HL-60 (cell line): ENCODE measurements around the gene NFIB.

Source experiments
- POLR2AphosphoS5 ChIP-seq: IDR thresholded peaks from 2 replicates; pipeline ENCODE4 v1.6.1; 2012; ENCODE audit warnings: low read depth
- SPI1 ChIP-seq: IDR thresholded peaks from 2 replicates; pipeline ENCODE4 v1.6.1; 2012; ENCODE audit warnings: low read depth, mild to moderate bottlenecking, borderline replicate concordance
- TF ChIP-seq, protein P1 (sequence below): IDR thresholded peaks from one replicate; pipeline ENCODE4 v1.5.1; 2011; ENCODE audit warnings: low read length, control low read depth, inconsistent platforms; ENCODE audit not compliant: insufficient read depth

DNA sequence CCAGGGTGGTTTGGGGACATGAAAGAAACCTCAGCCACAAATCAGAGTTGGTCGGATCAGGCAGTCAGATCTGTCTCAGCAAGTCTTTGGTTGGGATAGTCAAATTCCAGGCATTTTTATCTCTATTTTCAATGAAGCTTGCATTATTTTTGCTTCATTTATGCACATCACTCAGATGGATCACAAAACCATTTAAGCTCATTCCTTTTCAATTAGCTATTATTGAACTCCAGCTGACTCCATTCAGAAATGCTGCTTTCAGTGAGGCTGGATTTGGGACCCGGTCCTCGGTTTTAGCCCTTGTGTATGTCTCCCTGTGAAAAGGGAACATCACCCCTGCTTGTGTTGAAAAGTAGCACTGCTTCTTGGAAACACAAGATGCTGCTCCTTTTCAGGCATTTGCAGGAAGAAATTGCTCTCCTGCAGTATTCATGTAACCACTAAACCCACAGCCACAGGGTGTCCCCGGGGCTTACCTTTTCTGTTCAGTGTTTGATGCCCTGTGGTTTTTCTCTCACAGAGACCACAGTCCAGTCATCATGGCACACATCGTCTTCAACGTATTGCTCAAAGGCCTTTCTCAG lies 232.9 kb downstream of the NFIB start:
- TF ChIP-seq, protein P1, sequence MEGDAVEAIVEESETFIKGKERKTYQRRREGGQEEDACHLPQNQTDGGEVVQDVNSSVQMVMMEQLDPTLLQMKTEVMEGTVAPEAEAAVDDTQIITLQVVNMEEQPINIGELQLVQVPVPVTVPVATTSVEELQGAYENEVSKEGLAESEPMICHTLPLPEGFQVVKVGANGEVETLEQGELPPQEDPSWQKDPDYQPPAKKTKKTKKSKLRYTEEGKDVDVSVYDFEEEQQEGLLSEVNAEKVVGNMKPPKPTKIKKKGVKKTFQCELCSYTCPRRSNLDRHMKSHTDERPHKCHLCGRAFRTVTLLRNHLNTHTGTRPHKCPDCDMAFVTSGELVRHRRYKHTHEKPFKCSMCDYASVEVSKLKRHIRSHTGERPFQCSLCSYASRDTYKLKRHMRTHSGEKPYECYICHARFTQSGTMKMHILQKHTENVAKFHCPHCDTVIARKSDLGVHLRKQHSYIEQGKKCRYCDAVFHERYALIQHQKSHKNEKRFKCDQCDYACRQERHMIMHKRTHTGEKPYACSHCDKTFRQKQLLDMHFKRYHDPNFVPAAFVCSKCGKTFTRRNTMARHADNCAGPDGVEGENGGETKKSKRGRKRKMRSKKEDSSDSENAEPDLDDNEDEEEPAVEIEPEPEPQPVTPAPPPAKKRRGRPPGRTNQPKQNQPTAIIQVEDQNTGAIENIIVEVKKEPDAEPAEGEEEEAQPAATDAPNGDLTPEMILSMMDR: no peak
- TF ChIP-seq POLR2AphosphoS5 (no peak), SPI1 (no peak)
